ENCODE results near the gene ERMARD.

The ERMARD gene

DNA sequence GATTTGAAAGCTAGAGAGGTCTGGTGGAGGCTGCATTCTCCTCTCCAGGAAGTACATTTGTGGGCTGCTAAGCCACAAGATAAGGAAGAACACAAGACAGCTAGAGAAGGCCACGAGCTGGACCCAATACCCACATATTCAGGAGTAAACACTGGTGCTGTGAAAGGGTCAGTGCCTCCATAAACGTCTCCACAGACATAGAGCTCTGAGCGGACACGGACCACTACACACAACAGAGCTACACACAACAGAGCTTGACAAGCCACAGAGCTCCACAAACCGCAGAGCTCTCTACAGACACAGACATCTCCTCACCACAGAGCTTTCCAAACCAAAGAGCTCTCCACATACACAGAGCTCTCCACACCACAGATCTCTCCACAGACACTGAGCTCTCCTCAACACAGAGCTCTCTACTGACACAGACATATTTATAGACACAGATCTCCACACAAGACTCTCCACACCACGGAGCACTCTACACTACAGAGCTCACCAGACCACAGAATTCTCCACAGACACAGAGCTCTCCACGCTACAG, 51.9 kb downstream of the ERMARD start:
- DNase-seq: peak in 1 of 2 donors; percentile 19

GRCh38 chr6:169803816-169804340, 52.5 kb downstream of the ERMARD start:
- no peak for DNase-seq

DNA sequence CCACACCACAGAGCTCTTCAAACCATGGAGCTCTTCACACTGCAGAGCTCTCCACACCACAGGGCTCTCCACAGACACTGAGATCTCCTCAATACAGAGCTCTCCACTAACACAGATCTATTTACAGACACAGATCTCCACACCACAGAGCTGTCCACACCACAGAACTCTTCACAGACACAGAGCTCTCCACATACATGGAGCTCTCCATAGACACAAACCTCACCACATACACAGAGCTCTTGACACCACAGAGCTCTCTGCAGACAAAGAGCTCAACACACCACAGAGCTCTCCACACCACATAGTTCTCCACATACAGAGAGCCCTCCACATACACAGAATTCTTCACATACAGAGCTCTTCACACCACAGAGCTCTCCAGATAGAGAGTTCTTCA, 53.0 kb downstream of the ERMARD start:
- DNase-seq: no peak

DNA sequence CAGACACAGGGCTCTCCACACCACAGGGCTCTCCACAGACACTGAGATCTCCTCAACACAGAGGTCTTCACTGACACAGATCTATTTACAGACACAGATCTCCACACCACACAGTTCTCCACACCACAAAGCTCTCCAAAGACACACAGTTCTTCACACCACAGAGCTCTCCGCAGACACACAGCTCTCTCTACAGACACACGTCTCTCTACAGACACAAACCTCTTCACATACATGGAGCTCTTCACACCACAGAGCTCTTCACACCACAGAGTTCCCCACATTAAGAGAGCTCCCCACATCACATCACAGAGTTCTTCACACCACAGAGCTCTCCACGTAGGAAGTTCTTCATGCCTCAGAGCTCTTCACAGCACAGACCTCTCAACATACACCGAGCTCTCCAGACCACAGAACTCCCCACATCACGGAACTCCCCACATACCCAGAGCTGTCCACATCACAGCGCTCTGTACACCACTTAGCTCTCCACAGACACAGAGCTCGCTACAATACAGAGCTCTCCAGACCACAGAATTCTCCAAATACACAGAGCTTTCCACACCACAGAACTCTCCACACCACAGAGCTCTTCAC, 53.9 kb downstream of the ERMARD start:
- peak in 1 of 2 donors; percentile 14 for DNase-seq

GRCh38 chr6:169806701-169807100, 55.3 kb downstream of the ERMARD start:
- peak in 1 of 2 donors; percentile 14 for DNase-seq

- DNase-seq: peak in 1 of 2 donors; percentile 16
Observed at GRCh38 chr6:169807229-169807628, 55.8 kb downstream of the ERMARD start.

DNA sequence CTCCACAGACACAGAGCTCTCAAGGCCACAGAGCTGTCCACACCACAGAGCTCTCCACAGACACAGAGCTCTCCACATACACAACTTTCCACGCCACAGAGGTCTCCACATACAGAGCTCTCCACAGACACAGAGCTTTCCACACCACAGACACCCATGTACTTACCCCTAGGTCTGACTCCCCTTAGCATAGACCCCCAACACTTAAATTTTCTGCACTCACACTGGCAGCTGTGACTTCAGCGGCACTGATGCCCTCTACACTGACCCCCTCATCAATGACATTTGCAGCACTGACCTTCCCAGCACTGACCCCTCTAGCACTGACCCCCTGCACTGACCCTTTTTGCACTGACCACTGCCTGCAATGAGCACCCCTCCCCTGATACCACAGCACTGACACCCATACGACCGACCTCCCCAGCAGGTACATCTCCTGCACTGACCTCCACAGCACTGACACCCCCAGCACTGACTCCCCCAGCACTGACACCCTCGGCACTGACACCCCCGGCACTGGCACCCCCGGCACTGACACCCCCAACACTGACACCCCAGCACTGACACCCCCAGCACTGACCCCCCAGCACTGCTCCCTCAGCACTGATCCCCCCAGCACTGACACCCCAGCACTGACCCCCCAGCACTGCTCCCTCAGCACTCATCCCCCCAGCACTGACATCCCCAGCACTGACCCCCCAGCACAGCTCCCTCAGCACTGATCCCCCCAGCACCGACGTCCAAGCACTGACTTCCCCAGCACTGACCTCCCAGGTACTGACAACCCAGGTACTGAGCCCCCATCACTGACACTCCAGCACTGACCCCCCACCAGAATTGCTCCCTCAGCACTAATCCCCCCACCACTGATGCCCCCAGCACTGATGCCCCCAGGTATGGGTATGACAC, 56.5 kb downstream of the ERMARD start:
- DNase-seq: no peak

DNA sequence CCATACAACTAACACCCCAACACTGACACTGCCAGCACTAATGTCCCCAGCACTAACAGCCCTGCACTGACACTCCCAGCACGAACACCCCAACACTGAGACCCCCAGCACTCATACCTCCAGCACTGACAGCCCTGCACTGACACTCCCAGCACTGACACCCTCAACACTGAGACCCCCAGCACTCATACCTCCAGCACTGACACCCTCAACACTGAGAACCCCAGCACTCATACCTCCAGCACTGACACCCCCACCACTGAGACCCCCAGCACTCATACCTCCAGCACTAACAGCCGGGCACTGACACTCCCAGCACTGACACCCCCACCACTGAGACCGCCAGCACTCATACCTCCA, 57.2 kb downstream of the ERMARD start:
- no peak for DNase-seq

DNA sequence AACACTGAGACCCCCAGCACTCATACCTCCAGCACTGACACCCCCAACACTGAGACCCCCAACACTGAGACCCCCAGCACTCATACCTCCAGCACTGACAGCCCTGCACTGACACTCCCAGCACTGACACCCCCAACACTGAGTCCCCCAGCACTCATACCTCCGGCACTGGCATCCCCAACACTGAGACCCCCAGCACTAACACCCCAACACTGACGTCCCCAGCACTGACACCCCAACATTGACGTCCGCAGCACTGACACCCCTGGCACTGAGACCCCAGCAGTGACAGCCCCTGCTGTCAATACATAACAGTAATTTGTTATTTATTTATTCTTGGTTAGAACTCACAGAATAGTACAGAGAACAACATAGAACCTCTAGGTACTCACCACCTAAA, 58.0 kb downstream of the ERMARD start:
- DNase-seq: no peak

DNA sequence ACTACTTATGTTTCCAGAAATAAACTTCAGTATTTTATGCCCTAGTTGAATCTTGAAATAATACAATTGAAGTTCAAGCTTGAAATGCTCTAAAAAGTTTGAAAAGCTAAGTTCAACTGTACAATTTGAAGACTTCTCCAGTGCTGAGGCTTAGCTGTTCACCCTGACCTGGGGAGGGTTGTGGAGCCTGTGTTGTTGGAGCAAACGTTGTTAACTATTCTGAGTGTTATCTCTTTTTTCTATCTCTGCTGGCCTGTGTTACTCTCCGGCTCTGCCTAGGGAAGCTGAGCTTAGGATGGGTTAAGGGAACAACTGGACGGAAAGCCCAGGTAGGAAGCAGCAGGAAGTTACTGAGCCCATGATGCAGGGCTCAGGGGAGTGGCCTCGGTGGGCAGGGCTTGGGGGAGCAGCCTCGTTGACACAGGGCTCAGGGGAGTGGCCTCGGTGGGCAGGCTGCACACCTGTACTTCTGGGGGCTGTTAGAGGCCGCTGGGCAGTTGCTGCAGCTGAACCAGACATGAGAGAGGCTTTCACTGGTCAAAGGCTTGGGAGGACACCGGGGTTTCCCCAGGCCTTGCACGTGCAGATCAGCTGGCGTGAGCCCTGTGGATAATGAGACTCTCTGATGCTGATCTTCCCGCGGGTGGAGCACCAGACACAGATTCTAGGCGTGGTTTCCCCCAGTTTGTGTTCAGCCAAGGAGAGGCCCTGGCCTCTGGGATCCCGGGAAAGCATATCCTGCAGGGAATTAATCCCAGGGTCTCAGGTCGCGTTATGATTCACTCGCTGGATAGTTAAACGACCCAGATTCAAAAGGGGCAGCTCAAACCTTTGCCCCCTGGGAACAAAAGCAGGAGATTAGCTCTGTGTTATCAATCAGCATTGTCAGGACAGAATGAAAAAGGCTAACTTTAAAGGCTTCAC, 58.9 kb downstream of the ERMARD start:
- DNase-seq: no peak

DNA sequence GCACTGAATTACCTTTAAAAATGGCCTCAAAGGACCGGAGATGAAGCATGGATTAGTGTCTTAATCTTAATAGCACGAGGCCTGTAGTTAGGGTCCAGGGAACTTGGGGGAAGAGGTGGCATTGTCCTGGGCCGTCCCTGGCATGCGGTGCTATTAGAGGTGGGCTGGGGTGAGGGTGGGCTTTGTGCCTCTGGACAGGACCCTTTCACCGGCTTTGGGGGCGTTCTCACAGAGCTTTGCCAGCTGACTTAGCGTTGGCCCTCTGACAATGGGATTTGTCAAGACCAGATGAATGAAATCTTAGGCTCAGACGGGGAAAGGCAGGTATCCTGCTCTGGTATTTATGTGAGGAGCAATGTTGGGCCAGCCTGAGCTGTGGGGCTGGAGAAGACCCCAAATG, 59.6 kb downstream of the ERMARD start:
- no peak for DNase-seq

- DNase-seq: no peak
Observed at GRCh38 chr6:169811521-169812256, 60.3 kb downstream of the ERMARD start.

DNA sequence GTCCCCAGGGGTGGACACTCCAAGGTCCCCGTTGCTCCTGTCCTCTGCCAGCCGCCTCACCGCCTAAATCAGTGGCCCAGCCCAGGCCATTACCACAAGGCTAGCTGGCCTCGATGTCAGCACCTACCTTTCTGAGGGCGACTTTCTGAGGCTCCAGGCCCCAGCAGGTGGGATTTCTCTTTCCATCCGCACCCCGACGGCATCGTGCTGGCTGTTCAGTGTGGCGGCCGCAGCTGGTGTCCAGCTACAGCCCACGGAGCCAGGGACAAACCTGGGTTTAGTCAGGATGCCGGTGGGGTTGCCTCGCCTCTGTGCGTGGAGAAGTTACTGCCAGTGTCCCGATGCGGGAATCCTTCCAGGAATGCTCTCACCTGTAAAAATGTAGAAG, 60.8 kb downstream of the ERMARD start:
- no peak for DNase-seq

GRCh38 chr6:169813969-169814368, 62.5 kb downstream of the ERMARD start:
- no peak for DNase-seq

DNA sequence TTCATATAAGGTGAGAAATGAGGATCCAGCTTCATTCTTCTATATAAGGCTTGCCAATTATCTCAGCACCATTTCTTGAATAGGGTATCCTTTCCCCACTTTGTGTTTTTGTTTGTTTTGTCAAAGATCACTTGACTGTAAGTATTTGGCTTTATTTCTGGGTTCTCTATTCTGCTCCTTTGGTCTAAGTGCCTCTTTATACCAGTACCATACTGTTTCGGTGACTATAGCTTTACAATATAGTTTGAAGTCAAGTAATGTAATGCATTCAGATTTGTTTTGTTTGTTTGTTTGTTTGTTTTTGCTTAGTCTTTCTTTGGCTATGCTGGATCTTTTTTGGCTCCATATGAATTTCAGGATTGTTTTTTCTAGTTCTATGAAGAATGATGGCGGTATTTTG, 64.6 kb downstream of the ERMARD start:
- DNase-seq: no peak

- DNase-seq: no peak
Observed at GRCh38 chr6:169816975-169817374, 65.6 kb downstream of the ERMARD start.

GRCh38 chr6:169820358-169820757, 68.9 kb downstream of the ERMARD start:
- DNase-seq: no peak

DNA sequence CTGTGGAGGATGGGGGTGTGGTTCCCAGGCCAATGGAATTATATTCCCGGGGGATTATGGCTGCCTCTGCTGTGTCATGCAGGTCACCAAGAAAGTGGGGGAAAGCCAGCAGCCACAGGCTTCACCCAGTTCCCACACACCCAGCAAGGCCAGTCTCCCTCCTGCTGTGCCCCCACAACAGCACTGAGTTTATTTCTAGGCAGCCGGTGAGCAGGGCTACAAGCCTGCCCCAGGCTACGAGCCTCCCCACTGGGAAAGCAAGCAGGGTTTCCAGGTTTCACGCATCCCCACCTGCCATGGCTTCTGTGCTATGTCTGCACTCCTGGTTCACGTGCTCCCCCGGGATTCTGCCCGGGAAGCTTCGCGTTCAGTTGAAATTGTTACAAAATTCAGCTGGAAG, 72.6 kb downstream of the ERMARD start:
- no peak for DNase-seq

DNA sequence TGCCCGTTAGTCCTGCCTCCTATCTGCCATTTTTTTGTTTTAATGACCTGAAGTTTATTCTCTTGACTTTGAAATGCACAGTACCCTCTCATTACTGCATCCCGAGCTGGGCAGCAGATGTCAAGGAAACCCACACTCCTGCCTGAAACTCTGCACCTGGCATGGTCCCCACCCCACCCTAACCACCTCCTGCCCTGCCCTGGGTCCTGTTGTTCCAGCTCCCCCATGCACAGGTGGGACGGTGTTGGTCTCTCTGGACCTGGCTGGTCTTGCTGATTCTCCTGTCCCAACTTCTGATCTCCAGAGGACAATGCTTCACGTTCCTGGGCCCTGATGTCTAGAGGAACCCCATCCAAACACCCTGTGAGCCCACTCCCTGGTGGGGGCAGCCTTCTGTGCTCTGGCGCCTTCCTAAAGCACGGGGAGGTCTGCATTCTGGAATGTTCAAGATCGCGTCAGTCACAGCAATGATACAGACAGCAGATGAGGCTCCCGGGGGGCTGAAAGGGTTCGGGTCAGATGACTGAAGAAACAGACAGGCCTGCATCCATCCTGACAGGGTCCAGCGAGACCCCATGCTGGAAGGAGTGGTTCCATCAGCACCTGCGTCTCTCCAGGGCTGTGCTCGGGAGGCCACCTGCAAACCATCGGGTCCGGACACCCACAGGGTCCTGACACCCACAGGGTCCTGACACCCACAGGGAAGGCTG, 73.6 kb downstream of the ERMARD start:
- DNase-seq: no peak

DNA sequence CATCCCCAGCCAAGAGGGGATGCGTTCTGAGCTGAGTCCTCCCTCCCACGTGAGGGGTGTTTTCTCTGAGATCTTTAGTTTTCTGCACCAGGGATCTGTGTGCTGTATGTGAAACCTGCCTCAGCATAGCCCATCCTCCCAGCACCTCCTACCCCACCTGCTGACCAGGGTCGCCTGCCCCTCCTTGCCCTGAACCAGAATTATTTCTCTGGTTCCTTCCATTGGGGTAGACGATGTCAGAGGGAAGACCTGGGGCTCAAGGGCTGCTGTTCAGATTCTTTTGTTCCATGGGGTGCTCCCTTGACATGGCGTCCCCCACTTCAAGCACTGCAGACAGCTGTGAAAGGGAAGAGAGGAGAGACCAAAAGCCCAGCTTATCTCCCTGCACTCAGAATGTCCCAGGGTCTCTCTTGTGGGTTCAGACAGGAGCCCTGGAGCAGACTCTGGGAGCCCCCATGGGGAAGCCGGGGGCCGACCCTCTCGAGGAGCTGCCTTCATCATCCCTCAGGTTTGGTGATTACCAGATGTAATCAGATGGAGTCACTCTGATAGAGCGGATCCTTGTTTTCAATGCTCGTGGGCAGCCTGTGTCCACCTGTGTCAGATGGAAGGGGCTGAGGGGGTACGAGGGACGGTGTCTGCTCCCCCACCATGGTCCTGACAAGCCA, 74.3 kb downstream of the ERMARD start:
- no peak for DNase-seq

- no peak for DNase-seq
Observed at GRCh38 chr6:169826697-169827096, 75.3 kb downstream of the ERMARD start.

All from CD4-positive, alpha-beta T cell treated with Interferon alpha-2 for 1 hour (primary cell).